Inflammatory macrophage (primary cell): ENCODE data around the gene BRAF.
"Not testable (repeated sequence)": the region's sequence is repeated elsewhere in the genome, so short reads cannot be mapped to it uniquely, and the experiment has no call there.

ENCODE experiments used
- DNase-seq, 2 donors: peaks; one replicate each; pipeline ENCODE4 v3.0.0-alpha.2; 2020 to 2022

The BRAF gene

DNA sequence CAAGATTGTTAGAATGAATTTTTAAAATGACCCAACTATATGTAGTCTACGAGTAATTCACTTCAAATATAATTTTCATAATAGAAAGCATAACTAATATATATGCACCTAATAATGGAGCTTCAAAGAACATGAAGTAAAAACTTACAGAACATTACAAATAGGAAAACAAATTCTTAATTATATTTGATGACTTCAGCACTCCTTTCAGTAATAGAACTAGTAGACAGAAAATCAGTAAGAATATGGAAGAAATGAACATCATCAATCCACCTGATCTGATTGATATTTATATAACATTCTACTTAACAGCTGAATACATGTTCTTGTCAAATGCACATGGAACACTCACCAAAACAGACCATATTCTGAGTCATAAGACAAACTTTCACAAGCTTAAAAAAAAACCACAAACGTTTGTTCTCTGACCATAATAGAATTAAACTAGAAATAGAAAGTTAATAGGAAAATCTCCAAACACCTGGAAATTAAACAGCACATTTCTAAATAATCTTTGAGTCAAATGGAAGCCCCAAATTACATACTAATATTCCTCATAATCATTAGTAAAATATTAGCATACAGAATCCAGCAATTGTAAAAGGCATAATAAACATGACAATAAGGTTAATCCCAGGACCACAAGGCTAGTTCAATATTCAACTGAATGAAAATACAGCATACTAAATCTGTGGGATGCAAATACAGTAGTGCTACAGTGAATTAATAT lies 48.0 kb downstream of the BRAF start:
- peak in 1 of 2 donors; percentile 44 for DNase-seq

DNA sequence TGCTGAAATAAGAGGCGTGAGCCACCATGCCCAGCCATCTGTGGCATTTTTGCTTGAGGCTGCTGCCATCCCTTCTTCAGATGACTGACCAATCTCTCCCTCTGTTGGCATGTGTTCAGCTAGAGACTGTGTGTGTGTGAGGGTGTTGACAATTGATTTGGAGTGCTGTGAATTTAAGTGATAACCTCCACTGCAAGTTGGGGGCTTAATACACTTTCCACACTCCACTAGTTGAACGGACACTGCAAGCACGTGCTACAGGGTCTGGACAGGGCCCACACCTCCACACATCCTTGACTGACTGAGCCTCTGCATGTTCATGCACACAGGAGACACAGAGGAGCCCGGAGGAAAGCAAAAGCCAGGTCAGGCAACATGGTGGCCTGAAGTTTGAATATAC lies 51.3 kb downstream of the BRAF start:
- no peak for DNase-seq

- no peak for DNase-seq
Observed at GRCh38 chr7:140870003-140870402, 54.7 kb downstream of the BRAF start.

DNA sequence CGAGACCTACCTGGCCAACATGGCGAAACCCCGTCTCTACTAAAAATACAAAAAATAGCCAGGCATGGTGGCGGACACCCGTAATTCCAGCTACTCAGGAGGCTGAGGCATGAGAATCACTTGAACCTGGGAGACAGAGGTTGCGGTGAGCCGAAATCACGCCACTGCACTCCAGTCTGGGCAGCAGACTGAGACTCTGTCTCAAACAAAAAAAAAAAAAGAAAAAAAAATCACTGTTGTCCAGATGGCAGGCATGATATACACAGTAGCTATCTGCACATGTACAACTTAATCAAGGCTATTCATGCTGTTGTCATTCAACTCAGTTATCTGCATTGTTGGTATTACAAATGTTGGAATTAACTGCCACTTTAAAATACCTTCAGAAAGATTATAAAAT lies 55.3 kb downstream of the BRAF start:
- DNase-seq: no peak

DNA sequence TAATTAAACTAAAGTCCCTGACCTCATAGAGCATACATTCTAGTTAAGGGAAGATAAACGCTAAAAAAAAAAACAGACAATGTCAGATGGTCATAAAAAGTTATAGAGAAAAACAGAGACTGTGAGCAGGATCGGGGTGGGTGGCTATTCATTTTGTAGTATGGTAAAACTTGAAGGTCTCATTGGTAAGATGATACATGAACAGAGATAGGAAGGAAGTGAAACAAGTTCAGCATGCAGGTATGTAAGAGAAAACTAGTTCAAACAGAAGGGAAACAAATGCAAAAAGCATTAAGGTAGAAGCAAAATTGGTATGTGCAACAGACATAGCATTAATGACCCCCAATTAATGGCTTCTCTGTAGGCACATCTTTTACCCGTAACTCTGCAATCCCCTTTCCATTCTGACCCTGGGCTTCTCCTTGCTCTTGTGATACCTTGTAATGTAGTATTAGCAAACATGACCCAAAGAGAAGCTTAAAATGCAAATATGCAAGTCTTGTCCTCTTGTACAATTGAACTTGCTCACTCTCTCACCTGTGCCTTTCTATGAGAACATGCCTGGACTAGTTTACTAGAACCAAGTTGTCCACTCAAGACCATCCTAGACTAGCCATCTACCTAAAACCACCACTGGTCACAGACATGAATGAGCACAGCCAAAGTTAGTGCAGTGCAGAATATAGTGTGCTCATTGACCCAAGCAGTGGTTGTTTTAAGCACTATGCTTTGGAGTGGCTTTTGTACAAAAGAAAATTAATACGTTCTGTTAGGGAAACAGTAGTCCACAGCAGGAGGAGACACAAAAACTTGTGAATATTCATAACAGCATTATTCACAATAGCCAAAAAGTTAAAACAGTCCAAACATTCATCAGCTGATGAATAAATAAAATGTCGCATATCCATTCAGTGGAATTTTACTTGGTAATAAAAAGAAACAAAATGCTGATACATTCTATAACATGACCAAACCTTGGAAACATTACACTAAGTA lies 57.0 kb downstream of the BRAF start:
- no peak for DNase-seq

GRCh38 chr7:140866926-140867325 lies 57.8 kb downstream of the BRAF start:
- DNase-seq: no peak

- no peak for DNase-seq
Observed at GRCh38 chr7:140864732-140865131, 60.0 kb downstream of the BRAF start.

DNA sequence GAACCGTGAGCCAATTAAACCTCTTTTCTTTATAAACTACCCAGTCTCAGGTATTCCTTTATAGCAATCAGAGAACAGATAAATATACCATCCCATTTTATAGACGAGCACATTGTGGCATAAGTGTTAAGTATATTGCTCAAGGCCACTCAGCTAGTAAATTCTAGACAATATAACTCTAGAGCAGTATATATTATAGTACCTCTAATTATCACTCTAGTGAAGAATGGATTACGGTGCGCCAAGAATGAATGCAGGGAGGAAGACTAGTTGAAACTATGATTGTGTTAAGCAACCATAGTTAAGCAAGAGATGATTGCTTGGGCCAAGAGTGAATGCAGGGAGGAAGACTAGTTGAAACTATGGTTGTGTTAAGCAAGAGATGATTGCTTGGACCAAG lies 60.9 kb downstream of the BRAF start:
- DNase-seq: no peak

GRCh38 chr7:140863184-140863583 lies 61.5 kb downstream of the BRAF start:
- no peak for DNase-seq

DNA sequence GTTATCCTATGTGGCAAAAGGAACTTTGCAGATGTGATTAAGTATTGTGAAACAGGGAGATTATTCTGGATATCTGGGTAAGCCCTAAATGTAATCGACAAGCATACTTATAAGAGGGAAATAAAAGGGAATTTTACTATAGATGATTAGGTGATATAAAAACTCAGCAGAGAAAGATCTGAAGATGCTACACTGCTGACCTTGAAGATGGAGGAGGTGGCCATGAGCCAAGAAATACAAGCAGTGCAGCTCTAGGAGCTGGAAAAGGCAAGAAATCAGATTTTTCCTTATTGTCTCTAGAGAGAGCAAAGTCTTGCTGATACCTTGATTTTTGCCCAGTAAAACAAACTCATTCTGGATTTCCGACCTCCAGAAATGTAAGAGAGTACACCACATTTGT lies 67.7 kb downstream of the BRAF start:
- DNase-seq: no peak

DNA sequence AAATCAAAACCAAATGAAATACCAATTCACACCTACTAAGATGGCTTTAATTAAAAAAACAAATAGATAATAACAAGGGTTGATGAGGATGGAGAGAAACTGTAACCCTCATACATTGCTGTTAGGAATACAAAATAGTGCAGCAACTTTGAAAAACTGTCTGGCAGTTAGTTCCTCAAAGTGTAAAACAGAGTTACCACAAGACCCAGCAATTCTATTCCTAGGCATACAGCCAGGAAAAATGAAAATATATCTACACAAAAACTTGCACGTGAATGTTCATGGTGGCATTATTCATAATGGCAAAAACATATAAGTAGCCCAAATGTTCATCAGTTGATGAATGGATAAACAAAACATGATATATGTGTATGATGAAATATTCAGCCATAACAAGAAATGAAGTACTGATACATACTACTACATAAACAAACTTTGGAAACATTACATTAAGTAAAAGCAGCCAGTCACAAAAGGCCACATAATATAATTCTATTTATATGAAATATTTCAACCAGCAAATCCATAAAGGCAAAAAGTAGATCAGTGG lies 83.5 kb downstream of the BRAF start:
- no peak for DNase-seq

GRCh38 chr7:140831724-140832123 lies 93.0 kb downstream of the BRAF start:
- DNase-seq: no peak

DNA sequence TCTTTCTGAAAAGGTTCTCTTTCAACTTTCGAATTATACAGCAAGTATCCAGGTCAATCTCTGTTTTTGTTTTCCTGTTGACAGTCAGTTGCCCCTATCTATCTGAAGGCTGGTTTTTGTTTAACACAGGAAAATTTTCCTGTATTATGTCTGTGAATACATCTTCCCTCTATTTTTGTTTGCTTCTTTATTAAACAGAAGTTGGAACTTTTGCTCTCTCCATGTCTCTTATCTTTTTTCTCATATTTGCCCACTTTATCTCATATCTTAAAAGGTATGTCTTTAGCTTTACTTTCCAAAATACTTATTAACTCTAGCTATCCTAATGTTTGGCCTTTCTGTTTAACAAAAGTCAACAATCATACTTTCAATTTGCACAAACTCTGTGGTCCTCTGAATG lies 95.0 kb downstream of the BRAF start:
- no peak for DNase-seq

DNA sequence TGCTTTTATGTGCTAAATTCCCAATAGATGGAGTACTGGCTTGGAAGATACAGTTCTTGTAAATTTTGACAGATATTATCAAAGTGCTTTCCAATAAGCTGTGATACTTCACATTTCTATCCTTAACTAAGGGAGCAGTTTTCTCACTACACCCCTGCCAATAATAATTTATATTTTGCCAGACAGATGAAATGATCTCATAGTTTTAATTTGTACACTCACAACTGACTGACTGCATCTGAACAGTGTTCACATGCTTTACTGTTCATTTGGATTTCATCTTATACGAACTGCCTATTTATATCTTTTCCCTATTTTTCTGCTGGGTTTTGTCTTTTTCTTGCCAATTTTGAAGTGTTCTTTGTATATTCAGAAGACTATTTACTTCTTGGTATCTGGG lies 96.0 kb downstream of the BRAF start:
- no peak for DNase-seq

GRCh38 chr7:140817383-140817782 lies 107.3 kb downstream of the BRAF start:
- not testable (repeated sequence) for DNase-seq

- peak; percentile 68 to 74 for DNase-seq
Observed at GRCh38 chr7:140810830-140811556, 113.7 kb downstream of the BRAF start.

- no peak for DNase-seq
Observed at GRCh38 chr7:140810385-140810784, 114.3 kb downstream of the BRAF start.

DNA sequence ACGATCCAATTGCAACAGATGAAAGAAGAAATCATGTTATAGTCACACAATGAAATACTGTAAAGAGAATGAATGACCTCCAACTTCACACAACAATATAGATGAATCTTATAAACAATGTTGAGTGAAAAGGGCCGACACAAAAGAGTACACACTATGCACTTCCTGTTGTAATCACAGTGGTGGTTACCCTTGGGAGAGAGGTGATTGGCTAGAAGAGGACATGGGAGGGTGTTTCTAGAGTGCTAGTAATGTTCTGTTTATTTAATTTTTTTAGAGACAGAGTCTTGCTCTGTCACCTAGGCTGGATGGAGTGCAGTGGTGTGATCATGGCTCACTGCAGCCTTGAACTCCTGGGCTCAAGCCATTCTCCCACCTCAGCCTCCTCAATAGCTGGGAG lies 145.8 kb downstream of the BRAF start:
- no peak for DNase-seq

DNA sequence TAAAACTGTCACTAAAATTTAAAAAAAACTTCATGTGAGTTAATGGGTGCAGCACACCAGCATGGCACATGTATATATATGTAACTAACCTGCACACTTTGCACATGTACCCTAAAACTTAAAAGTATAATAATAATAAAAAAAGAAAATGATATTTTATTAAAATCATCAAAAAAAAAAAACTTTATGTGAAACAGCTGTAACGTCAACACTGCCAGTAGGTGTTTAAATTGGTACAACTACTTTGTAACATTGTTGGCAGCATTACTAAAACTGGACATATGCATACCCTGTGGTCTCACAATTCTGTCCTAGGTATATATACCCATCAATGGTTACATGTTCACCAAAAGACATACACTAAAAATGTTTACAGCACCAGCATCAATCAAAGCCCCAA lies 146.2 kb downstream of the BRAF start:
- no peak for DNase-seq

DNA sequence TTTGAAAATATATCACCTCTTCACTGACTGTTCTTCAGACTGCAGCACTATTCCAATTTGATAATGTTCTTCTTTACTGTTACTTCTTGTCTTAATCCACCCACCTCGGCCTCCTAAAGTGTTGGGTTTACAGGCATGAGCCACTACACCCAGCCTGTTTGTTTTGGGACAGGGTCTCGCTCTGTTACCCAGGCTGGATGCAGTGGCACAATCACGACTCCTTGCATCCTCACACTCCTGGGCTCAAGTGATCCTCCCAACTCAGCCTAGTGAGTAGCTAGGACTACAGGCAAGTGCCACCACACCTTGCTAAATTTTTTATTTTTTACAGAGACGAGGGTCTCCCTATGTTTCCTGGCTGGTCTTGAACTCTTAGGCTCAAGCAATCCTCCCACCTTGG lies 150.4 kb downstream of the BRAF start:
- no peak for DNase-seq

DNA sequence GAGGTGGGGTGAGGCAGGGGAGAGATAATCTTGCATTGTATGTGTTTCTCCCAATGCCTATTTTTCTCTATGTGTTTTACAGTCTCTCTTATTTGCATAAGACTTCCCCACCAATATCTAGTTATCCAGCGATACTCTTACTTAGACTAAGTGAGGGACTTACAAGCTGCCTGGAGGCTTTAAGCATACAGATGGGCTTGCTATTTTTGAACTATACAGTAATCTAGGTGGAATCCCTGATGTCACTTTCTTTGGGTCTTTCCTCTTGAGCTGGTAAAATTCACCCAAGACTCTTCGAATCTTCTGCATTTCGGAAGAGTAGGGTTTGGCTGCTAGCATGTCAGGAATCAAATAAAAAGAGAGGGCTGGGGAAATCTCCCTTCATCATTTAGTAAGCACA lies 151.6 kb downstream of the BRAF start:
- no peak for DNase-seq

GRCh38 chr7:140771826-140772225 lies 152.9 kb downstream of the BRAF start:
- DNase-seq: no peak

- DNase-seq: no peak
Observed at GRCh38 chr7:140769852-140770251, 154.9 kb downstream of the BRAF start.
